ENCODE measurements around the gene DACH1.
"Not testable (repeated sequence)": the region's sequence is repeated elsewhere in the genome, so short reads cannot be mapped to it uniquely, and the experiment has no call there.

The DACH1 gene

GRCh38 chr13:71867131-71867814 is at the start of gene DACH1:
Gene DACH1 (minus strand): TSS chr13:71867204.
- no peak for DNase-seq

GRCh38 chr13:71913717-71914116 is 46.7 kb upstream of the DACH1 start:
- DNase-seq, result no peak

GRCh38 chr13:71912524-71912923 is 45.5 kb upstream of the DACH1 start:
- no peak for DNase-seq

GRCh38 chr13:71906448-71906847 is 39.4 kb upstream of the DACH1 start:
- DNase-seq, result no peak

GRCh38 chr13:71902676-71903075 is 35.7 kb upstream of the DACH1 start:
- DNase-seq, result no peak

- DNase-seq, result not testable (repeated sequence)
These were observed 26.5 kb upstream of the DACH1 start for GRCh38 chr13:71893506-71893905.

- no peak for DNase-seq
These were observed 19.9 kb upstream of the DACH1 start for GRCh38 chr13:71886880-71887279.

GRCh38 chr13:71882120-71882519 is 15.1 kb upstream of the DACH1 start:
- DNase-seq, result no peak

- no peak for DNase-seq
These were observed 13.9 kb upstream of the DACH1 start for GRCh38 chr13:71880753-71881541.

GRCh38 chr13:71879808-71880344 is 12.9 kb upstream of the DACH1 start:
- no peak for DNase-seq

- DNase-seq, result no peak
These were observed 12.1 kb upstream of the DACH1 start for GRCh38 chr13:71879129-71879535.

GRCh38 chr13:71877256-71877653 is 10.3 kb upstream of the DACH1 start:
- no peak for DNase-seq

- no peak for DNase-seq
These were observed 9.7 kb upstream of the DACH1 start for GRCh38 chr13:71876648-71877255.

- no peak for DNase-seq
These were observed 8.8 kb upstream of the DACH1 start for GRCh38 chr13:71875823-71876222.

GRCh38 chr13:71874458-71874857 is 7.5 kb upstream of the DACH1 start:
- no peak for DNase-seq

- no peak for DNase-seq
These were observed 6.6 kb upstream of the DACH1 start for GRCh38 chr13:71873418-71874247.

GRCh38 chr13:71871844-71872243 is 4.8 kb upstream of the DACH1 start:
- DNase-seq, result no peak

- no peak for DNase-seq
These were observed 4.3 kb upstream of the DACH1 start for GRCh38 chr13:71871176-71871754.

GRCh38 chr13:71870100-71870499 is 3.1 kb upstream of the DACH1 start:
- DNase-seq, result no peak

- DNase-seq, result no peak
These were observed 2.3 kb upstream of the DACH1 start for GRCh38 chr13:71869274-71869673.

- peak; percentile 16 for DNase-seq
These were observed 471 bp downstream of the DACH1 start for GRCh38 chr13:71866335-71867130.
